ENCODE data around the gene EFHC1. TPM values are rescaled to one million over a fixed set of nuclear protein-coding genes. Genes with fewer than 3 reads are reported as not detected.
A peak's percentile ranks its signal among the peaks of the same experiment; 100 is the strongest.

The EFHC1 gene
- total RNA-seq, 1 donor from 2014 or later = 33.8 TPM

- Mint-ChIP-seq H3K36me3 (ENCODE audit: unreplicated experiment) (peaks cover 32% of the 10 kb centered on the region), H3K27ac (ENCODE audit: unreplicated experiment) (peak overlapping the region; percentile 97), H3K27me3 (ENCODE audit: unreplicated experiment) (no peaks in the 10 kb centered on the region), H3K9me3 (ENCODE audit: unreplicated experiment) (no peaks in the 10 kb centered on the region), H3K4me3 (ENCODE audit: unreplicated experiment) (no peak overlapping the region), H3K4me1 (ENCODE audit: unreplicated experiment) (peaks cover 89% of the 10 kb centered on the region)
- TF ChIP-seq, protein P1, sequence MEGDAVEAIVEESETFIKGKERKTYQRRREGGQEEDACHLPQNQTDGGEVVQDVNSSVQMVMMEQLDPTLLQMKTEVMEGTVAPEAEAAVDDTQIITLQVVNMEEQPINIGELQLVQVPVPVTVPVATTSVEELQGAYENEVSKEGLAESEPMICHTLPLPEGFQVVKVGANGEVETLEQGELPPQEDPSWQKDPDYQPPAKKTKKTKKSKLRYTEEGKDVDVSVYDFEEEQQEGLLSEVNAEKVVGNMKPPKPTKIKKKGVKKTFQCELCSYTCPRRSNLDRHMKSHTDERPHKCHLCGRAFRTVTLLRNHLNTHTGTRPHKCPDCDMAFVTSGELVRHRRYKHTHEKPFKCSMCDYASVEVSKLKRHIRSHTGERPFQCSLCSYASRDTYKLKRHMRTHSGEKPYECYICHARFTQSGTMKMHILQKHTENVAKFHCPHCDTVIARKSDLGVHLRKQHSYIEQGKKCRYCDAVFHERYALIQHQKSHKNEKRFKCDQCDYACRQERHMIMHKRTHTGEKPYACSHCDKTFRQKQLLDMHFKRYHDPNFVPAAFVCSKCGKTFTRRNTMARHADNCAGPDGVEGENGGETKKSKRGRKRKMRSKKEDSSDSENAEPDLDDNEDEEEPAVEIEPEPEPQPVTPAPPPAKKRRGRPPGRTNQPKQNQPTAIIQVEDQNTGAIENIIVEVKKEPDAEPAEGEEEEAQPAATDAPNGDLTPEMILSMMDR (IDR thresholded peaks at IDR 0.05) = no peak
- DNase-seq (ENCODE audit: extremely low spot score, unreplicated experiment) = no peak
Measured at GRCh38 chr6:52560462-52560861, 140.3 kb downstream of the EFHC1 start.

- Mint-ChIP-seq H3K4me3 (ENCODE audit: unreplicated experiment) (no peak overlapping the region), H3K4me1 (ENCODE audit: unreplicated experiment) (peaks cover 89% of the 10 kb centered on the region), H3K36me3 (ENCODE audit: unreplicated experiment) (peaks cover 41% of the 10 kb centered on the region), H3K9me3 (ENCODE audit: unreplicated experiment) (no peaks in the 10 kb centered on the region), H3K27ac (ENCODE audit: unreplicated experiment) (peak overlapping the region; percentile 91), H3K27me3 (ENCODE audit: unreplicated experiment) (no peaks in the 10 kb centered on the region)
- no peak for DNase-seq (ENCODE audit: extremely low spot score, unreplicated experiment)
- TF ChIP-seq, protein P1 (IDR thresholded peaks at IDR 0.05) = no peak
Measured at GRCh38 chr6:52562911-52563310, 142.8 kb downstream of the EFHC1 start.

- H3K27ac Mint-ChIP-seq (ENCODE audit: unreplicated experiment) = peak overlapping the region; percentile 91
- peak overlapping the region; percentile 28 for H3K4me3 Mint-ChIP-seq (ENCODE audit: unreplicated experiment)
- peaks cover 93% of the 10 kb centered on the region for H3K4me1 Mint-ChIP-seq (ENCODE audit: unreplicated experiment)
Measured at GRCh38 chr6:52564856-52565255, 144.7 kb downstream of the EFHC1 start.

GRCh38 chr6:52566201-52566600, 146.1 kb downstream of the EFHC1 start:
- Mint-ChIP-seq H3K4me1 (ENCODE audit: unreplicated experiment) (peaks cover 94% of the 10 kb centered on the region), H3K36me3 (ENCODE audit: unreplicated experiment) (peaks cover 47% of the 10 kb centered on the region), H3K4me3 (ENCODE audit: unreplicated experiment) (no peak overlapping the region), H3K27ac (ENCODE audit: unreplicated experiment) (peak overlapping the region; percentile 91), H3K27me3 (ENCODE audit: unreplicated experiment) (no peaks in the 10 kb centered on the region), H3K9me3 (ENCODE audit: unreplicated experiment) (no peaks in the 10 kb centered on the region)
- no peak for DNase-seq (ENCODE audit: extremely low spot score, unreplicated experiment)
- TF ChIP-seq, protein P1 (IDR thresholded peaks at IDR 0.05) = no peak

More at GRCh38 chr6:52564856-52565255, 144.7 kb downstream of the EFHC1 start:
- TF ChIP-seq, protein P1 (IDR thresholded peaks at IDR 0.05) = no peak
- H3K27me3 Mint-ChIP-seq (ENCODE audit: unreplicated experiment) = no peaks in the 10 kb centered on the region
- H3K9me3 Mint-ChIP-seq (ENCODE audit: unreplicated experiment) = no peaks in the 10 kb centered on the region
- H3K36me3 Mint-ChIP-seq (ENCODE audit: unreplicated experiment) = peaks cover 45% of the 10 kb centered on the region
- no peak for DNase-seq (ENCODE audit: extremely low spot score, unreplicated experiment)

DNA sequence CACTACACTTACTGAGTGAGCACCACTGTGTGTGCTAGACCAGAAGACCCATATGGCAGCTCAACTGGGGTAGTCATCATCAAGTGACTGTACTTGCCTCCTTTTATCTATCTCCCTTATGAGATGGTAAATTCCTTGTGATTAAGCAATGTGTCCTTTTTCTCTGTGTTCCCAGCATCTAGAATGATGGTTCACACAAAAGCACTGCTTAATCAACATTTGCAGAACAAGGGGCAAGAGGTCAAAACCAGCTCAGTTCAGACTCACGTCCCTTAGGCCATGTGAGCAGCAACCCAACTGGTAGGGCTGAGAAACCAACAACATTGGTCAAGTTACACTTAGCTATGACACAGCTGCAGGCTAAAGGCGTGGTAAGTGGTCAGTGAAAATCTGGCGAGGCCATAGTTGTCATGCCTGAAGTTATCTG, 146.7 kb downstream of the EFHC1 start:
- no peaks in the 10 kb centered on the region for H3K9me3 Mint-ChIP-seq (ENCODE audit: unreplicated experiment)
- peak overlapping the region; percentile 91 for H3K27ac Mint-ChIP-seq (ENCODE audit: unreplicated experiment)
- H3K27me3 Mint-ChIP-seq (ENCODE audit: unreplicated experiment) = no peaks in the 10 kb centered on the region
- peak overlapping the region; percentile 9 for H3K4me3 Mint-ChIP-seq (ENCODE audit: unreplicated experiment)
- peaks cover 52% of the 10 kb centered on the region for H3K36me3 Mint-ChIP-seq (ENCODE audit: unreplicated experiment)
- TF ChIP-seq, protein P1 (IDR thresholded peaks at IDR 0.05) = no peak
- peaks cover 99% of the 10 kb centered on the region for H3K4me1 Mint-ChIP-seq (ENCODE audit: unreplicated experiment)
- no peak for DNase-seq (ENCODE audit: extremely low spot score, unreplicated experiment)

Measured in osteocyte (in vitro differentiated cells).